Psoas muscle (tissue), 8 donors: ENCODE results near the gene RNF6. TPM values are rescaled to one million over a fixed set of nuclear protein-coding genes. Genes with fewer than 3 reads are reported as not detected.

Experiments
- ATAC-seq, 4 donors: fragments of 200-7000 bp; cut with Tn5 transposase; one replicate each; pipeline ENCODE4 v1.9.1; 2020; ENCODE audit warnings: moderate library complexity in 3 of 4, mild to moderate bottlenecking in 2 of 4
- DNase-seq, 2 donors: peaks; one replicate each; pipeline ENCODE4 v3.0.0-alpha.2; 2020
- H3K27ac ChIP-seq: fragments of 200-600 bp; one replicate; pipeline ENCODE4 v1.8.0; 2022
- H3K27me3 ChIP-seq, 3 donors: fragments of 200-600 bp in 1 of 3; one replicate each; pipeline versions ENCODE4 v1.6.1 to v1.8.0; 2013 to 2022; ENCODE audit warnings: low read length in 2 of 3, mild to moderate bottlenecking in 2 of 3, moderate library complexity in 1 of 3; ENCODE audit not compliant: insufficient read depth in 3 of 3
- H3K36me3 ChIP-seq, 2 donors: fragments of 200-600 bp in 1 of 2; one replicate each; pipeline versions ENCODE4 v1.6.1 to v1.8.0; 2013 to 2022; ENCODE audit warnings: low read depth in 1 of 2, mild to moderate bottlenecking in 1 of 2, moderate library complexity in 1 of 2; ENCODE audit not compliant: insufficient read depth in 1 of 2
- H3K4me1 ChIP-seq: fragments of 200-600 bp; one replicate; pipeline ENCODE4 v1.8.0; 2022
- H3K4me3 ChIP-seq: fragments of 200-600 bp; one replicate; pipeline ENCODE4 v1.8.0; 2022; ENCODE audit warnings: mild to moderate bottlenecking
- H3K9me3 ChIP-seq: fragments of 200-600 bp; one replicate; pipeline ENCODE4 v1.8.0; 2022
- WGBS, 3 donors: extraction: QIAGEN DNeasy Blood & Tissue Kit; methylation state at CpG; one replicate each; pipeline versions ENCODE4 v1.1.6 to v1.1.7; 2013; 5-methylcytosine and 5-hydroxymethylcytosine counted together
- intact Hi-C, 2 donors: fragments of 100-400 bp; cut with DNase I; formaldehyde crosslinking; loops; one replicate each; pipeline versions ENCODE4 v1.11.0 to v1.14.2; 2022
- polyA plus RNA-seq, 3 donors: library from polyadenylated mRNA; stranded (reverse); fragments of 200-250 nt; gene quantifications; one replicate each; pipeline ENCODE4 v1.2.3, GENCODE V29; 2013
- total RNA-seq, 4 donors: library from RNA; stranded (reverse); fragmentation: NEBNext Ultra II Directional in 2 of 4; extraction: Animal tissue kit (Norgen Biotek cat#: 25700) in 2 of 4; gene quantifications; one replicate each; pipeline versions ENCODE4 v1.2.1 to v1.2.4, GENCODE V29; 2021 to 2023
- TF ChIP-seq, protein P1 (sequence below): fragments of 200-600 bp; IDR thresholded peaks from one replicate; pipeline ENCODE4 v1.8.0; 2022; ENCODE audit warnings: antibody characterized with exemption
- donor health status: healthy with polysubstance abuse.
- donor health status: DM: no; HTN: no; CAD: no; lungs with moderate emphysema.
- donor health status: Bipolar disorder and iron deficiency.
- donor health status: healthy.
- donor health status: DM: yes; HTN: yes; CAD: no.
- donor health status: DM: no; HTN: no; CAD: no.
- donor health status: DM: no; HTN: no; CAD: no.
- donor health status: DM: yes; HTN: yes; CAD: no.

The RNF6 gene
- total and polyA plus RNA-seq, 7 donors = 20.2 to 70.8 (median 45.6) TPM

DNA sequence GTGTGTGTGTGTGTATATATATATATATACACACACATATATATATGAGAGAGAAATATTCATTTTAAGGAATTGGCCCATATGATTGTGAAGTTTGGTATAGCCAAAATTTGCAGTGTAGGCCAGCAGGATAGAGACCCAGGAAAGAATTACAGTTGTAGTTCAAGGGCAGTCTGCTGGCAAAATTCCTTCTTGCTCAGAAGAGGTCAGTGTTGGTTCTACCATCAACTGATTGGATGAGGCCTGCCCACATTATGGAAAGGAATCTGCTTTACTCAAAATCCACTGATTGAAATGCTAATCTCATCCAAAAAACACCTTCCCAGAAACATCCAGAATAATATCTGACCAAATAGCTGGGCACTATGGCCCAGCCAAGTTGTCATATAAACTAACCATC lies 24.0 kb downstream of the RNF6 start:
- Histone ChIP-seq H3K27me3 (no peaks in the 10 kb centered on the region), H3K9me3 (peaks cover 5% of the 10 kb centered on the region), H3K27ac (no peak overlapping the region), H3K4me3 (no peak overlapping the region), H3K4me1 (peaks cover 12% of the 10 kb centered on the region), H3K36me3 (no peaks in the 10 kb centered on the region)
- intact Hi-C loops = no loop called here
- TF ChIP-seq, protein P1, sequence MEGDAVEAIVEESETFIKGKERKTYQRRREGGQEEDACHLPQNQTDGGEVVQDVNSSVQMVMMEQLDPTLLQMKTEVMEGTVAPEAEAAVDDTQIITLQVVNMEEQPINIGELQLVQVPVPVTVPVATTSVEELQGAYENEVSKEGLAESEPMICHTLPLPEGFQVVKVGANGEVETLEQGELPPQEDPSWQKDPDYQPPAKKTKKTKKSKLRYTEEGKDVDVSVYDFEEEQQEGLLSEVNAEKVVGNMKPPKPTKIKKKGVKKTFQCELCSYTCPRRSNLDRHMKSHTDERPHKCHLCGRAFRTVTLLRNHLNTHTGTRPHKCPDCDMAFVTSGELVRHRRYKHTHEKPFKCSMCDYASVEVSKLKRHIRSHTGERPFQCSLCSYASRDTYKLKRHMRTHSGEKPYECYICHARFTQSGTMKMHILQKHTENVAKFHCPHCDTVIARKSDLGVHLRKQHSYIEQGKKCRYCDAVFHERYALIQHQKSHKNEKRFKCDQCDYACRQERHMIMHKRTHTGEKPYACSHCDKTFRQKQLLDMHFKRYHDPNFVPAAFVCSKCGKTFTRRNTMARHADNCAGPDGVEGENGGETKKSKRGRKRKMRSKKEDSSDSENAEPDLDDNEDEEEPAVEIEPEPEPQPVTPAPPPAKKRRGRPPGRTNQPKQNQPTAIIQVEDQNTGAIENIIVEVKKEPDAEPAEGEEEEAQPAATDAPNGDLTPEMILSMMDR = no peak
- ATAC-seq (no peak), DNase-seq (no peak)

DNA sequence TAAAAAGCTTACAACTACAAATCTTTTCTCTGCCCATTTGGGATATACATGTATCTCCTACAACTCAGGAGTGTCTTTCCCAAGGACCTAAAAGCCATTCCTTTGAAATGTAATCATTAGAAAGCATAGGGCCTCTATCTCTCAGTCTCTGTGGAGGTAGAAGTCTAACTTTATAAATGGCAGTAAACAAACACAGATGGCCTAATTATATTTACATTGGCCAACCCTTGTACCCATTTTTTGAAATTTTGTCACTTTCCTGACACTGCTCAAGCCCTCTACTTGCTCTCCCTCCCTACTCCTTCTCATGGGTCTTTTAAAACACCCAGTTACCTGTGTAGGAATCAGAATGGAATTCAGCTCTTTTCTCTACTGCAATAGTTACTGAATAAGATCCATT lies 24.8 kb downstream of the RNF6 start:
- Histone ChIP-seq H3K36me3 (no peaks in the 10 kb centered on the region), H3K27ac (no peak overlapping the region), H3K4me1 (peaks cover 9% of the 10 kb centered on the region), H3K4me3 (no peak overlapping the region), H3K9me3 (peaks cover 5% of the 10 kb centered on the region), H3K27me3 (no peaks in the 10 kb centered on the region)
- intact Hi-C loops = no loop called here
- no peak for DNase-seq
- ATAC-seq = no peak
- TF ChIP-seq, protein P1 = no peak

DNA sequence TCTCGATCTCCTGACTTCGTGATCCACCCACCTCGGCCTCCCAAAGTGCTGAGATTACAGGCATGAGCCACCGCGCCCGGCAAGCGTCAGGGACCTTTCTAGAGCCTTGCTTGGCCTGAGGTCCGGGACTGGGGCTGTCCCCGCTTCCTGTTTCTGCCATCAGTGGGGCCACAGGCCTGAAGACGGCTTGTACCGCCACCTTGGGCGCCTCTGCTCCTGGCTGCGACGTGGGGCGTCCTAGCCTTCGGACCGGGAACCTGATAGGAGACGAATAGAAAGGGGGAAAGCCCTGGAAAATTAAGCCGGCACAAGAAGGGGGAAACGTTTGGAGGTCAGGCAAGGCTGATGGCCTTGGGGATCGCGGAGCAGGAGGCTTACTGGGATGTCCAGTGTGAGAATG lies 35.1 kb downstream of the RNF6 start:
- WGBS, 3 donors = 34 to 56% (median 41%) methylated on average over 20 to 22 of the region's 22 CpGs
- H3K4me3 ChIP-seq = peak overlapping the region; percentile 79
- TF ChIP-seq, protein P1 = no peak
- ATAC-seq (no peak), DNase-seq (no peak)
- no peaks in the 10 kb centered on the region for H3K36me3 ChIP-seq
- no peaks in the 10 kb centered on the region for H3K9me3 ChIP-seq
- H3K4me1 ChIP-seq = peaks cover 4% of the 10 kb centered on the region
- intact Hi-C loops = loop anchor here (2.0 to 5.0 kb wide), 2 partner anchors 35 to 68 kb away; partner anchors contain the start of genes CDK8 (in 1 of the 2) and RNF6 (in 1 of the 2)
- peak overlapping the region; percentile 72 for H3K27ac ChIP-seq
- H3K27me3 ChIP-seq = no peaks in the 10 kb centered on the region

DNA sequence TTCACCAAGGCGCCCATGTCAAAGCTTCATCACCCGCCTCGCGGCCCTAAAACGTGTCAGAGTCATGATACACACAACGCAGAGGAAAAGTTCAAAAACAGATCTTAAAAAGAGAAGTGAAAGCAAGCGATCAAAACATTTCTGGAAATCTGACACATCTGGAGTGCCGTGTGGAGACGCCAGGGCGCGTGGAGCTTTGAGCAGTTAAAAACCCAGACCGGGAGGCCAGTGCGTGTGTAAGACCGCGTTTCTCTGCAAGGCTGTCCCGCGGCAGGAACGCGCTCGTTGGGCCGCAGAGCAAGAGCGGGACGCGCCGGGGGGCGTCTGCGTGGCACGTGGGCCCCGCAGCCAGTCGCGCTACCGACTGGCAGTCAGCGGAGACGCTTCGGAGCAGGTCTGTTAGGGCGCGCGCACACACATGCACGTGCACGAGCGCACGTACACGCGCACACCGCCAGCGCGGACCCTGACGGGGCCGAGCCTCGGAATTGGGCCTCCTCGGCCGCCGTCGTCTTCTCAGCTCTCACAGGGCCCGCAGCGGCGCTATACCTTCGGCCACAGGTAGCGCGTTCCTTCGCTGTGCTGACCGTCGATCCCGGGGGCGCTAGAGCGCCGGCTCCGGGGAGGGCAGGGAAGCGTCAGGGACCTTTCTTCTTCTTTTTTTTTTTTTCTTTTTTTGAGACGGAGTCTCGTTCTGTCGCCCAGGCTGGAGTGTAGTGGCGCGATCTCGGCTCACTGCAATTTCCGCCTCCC lies 35.8 kb downstream of the RNF6 start:
- TF ChIP-seq, protein P1 = peak; percentile 41
- WGBS, 3 donors = 2% methylated on average over 68 to 75 of the region's 76 CpGs
- Histone ChIP-seq H3K27me3 (no peaks in the 10 kb centered on the region), H3K4me3 (peak overlapping the region; percentile 79), H3K27ac (peak overlapping the region; percentile 72), H3K4me1 (peaks cover 4% of the 10 kb centered on the region), H3K9me3 (no peaks in the 10 kb centered on the region), H3K36me3 (no peaks in the 10 kb centered on the region)
- intact Hi-C loops = loop anchor here (2.0 to 5.0 kb wide), 2 partner anchors 36 to 69 kb away; partner anchors contain the start of genes CDK8 (in 1 of the 2) and RNF6 (in 1 of the 2)
- peak; percentile 89 to 93 for DNase-seq
- ATAC-seq = peak; percentile 94 to 97 (median 96)
